GM06990 (cell line): ENCODE data around the gene ZNF407.

Experiments used
- DNase-seq: peaks from one replicate; pipeline ENCODE4 v3.0.0-alpha.2; 2011; ENCODE audit not compliant: insufficient read length; ENCODE audit errors: extremely low read depth
- H3K27me3 ChIP-seq: replicated peaks from 2 replicates; pipeline ENCODE4 v1.6.0; 2011; ENCODE audit warnings: low read length; ENCODE audit not compliant: control insufficient read depth, insufficient read depth
- H3K36me3 ChIP-seq: 2 replicates; pipeline ENCODE4 v1.5.1; 2011; ENCODE audit warnings: low read length; ENCODE audit not compliant: control insufficient read depth, insufficient read depth
- H3K4me3 ChIP-seq: replicated peaks from 2 replicates; pipeline ENCODE4 v1.5.1; 2011; ENCODE audit warnings: low read depth, mild to moderate bottlenecking, control low read depth, low read length
- TF ChIP-seq, protein P1 (sequence below): IDR thresholded peaks from 2 replicates; pipeline ENCODE4 v1.5.1; 2011; ENCODE audit warnings: low read length, control low read depth, mild to moderate bottlenecking, inconsistent platforms; ENCODE audit not compliant: insufficient read depth, poor library complexity, severe bottlenecking

ZNF407 gene

DNA sequence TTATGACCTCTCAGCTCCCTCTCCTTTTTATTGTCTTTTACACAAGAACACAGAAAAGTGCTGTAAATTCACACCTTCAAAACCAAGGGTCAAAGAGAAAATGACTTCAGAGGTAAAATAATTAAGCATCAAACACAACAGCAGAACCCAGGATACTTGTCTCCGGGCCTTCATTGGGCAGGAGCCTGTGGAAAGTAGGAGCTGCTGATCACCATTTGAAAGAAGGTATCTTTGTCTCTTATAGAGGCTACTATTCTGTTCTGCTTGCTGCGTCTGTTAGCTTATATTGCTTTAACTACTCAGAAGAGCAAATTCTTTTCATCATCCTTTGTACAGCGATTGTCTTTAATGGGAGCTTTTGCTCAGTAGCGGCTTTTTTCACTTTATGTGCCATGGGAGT is 350.2 kb downstream of the ZNF407 start:
- no peak overlapping the region for H3K4me3 ChIP-seq
- no peaks in the 10 kb centered on the region for H3K27me3 ChIP-seq
- H3K36me3 ChIP-seq, result no peaks in the 10 kb centered on the region
- TF ChIP-seq, protein P1, sequence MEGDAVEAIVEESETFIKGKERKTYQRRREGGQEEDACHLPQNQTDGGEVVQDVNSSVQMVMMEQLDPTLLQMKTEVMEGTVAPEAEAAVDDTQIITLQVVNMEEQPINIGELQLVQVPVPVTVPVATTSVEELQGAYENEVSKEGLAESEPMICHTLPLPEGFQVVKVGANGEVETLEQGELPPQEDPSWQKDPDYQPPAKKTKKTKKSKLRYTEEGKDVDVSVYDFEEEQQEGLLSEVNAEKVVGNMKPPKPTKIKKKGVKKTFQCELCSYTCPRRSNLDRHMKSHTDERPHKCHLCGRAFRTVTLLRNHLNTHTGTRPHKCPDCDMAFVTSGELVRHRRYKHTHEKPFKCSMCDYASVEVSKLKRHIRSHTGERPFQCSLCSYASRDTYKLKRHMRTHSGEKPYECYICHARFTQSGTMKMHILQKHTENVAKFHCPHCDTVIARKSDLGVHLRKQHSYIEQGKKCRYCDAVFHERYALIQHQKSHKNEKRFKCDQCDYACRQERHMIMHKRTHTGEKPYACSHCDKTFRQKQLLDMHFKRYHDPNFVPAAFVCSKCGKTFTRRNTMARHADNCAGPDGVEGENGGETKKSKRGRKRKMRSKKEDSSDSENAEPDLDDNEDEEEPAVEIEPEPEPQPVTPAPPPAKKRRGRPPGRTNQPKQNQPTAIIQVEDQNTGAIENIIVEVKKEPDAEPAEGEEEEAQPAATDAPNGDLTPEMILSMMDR, result no peak
- DNase-seq, result no peak

GRCh38 chr18:74949611-74950010 is 351.9 kb downstream of the ZNF407 start:
- H3K36me3 ChIP-seq, result no peaks in the 10 kb centered on the region
- no peak for DNase-seq
- no peaks in the 10 kb centered on the region for H3K27me3 ChIP-seq
- TF ChIP-seq, protein P1, result no peak
- H3K4me3 ChIP-seq, result no peak overlapping the region

DNA sequence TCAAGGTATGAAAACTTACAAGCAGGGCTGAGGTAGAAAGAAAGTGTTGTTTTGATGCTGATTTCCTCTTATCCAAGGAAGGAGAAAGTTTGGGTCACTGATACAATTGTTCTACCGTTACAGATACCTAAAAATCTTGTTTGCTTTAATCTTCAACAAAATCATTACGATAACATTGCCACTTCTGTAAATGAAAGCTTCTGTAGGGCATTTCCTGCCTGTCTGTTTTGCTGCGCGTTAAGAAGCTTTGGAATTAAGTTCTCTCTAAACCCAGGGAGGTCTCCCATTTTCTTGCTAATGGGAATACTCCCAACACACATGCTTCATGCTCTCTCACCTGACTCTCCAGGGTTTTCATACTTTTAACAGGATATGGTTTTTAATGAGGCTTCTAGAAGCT is 352.8 kb downstream of the ZNF407 start:
- DNase-seq, result no peak
- Histone ChIP-seq H3K27me3 (no peaks in the 10 kb centered on the region), H3K4me3 (no peak overlapping the region), H3K36me3 (no peaks in the 10 kb centered on the region)
- TF ChIP-seq, protein P1, result no peak

DNA sequence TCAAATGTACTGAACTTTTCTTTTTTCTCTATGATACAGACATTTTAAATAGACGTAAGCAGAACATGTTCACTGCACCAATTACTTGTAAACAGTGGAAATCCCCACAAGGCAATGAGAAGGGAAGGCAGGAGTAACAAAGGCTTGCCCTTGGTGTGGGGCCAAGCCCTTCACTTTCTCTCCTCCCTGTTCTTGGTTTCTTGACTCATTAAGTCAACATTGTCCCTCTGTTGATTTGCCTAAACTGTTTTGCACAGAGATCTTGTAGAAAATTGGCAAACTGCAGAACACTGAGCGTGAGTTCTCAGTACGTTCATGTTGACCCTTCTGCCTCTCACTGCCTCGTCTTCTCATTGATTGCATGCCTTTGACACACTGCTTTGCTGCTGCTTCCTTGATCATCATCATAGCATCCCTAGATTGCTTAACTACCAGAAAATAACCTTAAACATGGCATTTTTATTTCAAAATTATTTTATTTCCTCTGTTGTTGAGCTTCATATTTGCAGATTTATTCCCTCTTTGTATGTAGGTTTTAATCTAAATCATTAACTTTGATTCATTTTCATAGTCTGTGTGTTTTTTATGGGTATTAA is 353.6 kb downstream of the ZNF407 start:
- no peak for DNase-seq
- no peaks in the 10 kb centered on the region for H3K36me3 ChIP-seq
- H3K27me3 ChIP-seq, result no peaks in the 10 kb centered on the region
- no peak overlapping the region for H3K4me3 ChIP-seq
- TF ChIP-seq, protein P1, result no peak

DNA sequence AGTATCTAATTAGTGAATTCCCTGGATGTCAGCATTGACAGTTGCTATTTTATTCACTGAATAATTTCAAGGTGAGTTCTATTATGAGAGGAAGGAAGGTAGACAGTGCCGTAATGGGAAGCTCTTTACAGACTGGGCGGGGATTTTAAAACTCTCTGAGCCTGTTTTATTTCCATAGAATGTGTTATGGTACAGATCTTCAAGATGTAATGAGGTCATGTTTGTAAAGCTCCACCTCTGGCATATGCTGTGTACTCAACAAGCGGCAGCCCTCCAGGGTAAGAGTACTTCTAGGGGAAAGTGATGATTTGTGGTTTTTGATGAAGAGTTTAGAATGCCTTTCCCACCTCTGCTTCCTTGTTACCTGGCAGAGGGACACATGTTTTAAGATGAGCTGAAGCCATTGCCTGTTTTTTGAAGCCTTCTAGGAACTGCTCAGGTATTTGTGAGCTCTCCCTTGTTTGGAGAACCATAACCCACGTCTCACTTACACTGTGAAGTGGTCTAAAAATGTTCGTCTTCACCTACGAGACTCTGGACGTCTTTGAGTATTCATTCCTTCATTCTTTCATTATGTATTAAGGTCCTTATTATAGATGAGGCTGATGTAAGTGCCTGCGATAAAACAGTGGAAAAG is 360.0 kb downstream of the ZNF407 start:
- TF ChIP-seq, protein P1, result no peak
- no peaks in the 10 kb centered on the region for H3K36me3 ChIP-seq
- no peaks in the 10 kb centered on the region for H3K27me3 ChIP-seq
- H3K4me3 ChIP-seq, result no peak overlapping the region
- DNase-seq, result no peak
